ENCODE measurements around the gene COL26A1. TPM values are rescaled to one million over a fixed set of nuclear protein-coding genes. Genes with fewer than 3 reads are reported as not detected.

Gene COL26A1
- polyA plus RNA-seq, 6 donors from 2014 or later: not detected

- DNase-seq (no peak), ATAC-seq (ENCODE audit: low read depth in 2 of 2) (no peak)
- Mint-ChIP-seq H3K4me1 (peaks cover 3 to 26% (median 12%) of the 10 kb centered on the region in 3 donors), H3K36me3 (no peaks in the 10 kb centered on the region), H3K27ac (peak overlapping the region in 1 of 6 donors; percentile 75), H3K4me3 (no peak overlapping the region), H3K27me3 (peaks cover 13 to 52% (median 39%) of the 10 kb centered on the region in 3 donors), H3K9me3 (peaks cover 0 to 2% (median 0%) of the 10 kb centered on the region in 7 donors)
These were observed 36.0 kb downstream of the COL26A1 start for GRCh38 chr7:101398396-101399289.

GRCh38 chr7:101399759-101400158 is 37.1 kb downstream of the COL26A1 start:
- Mint-ChIP-seq H3K4me3 (no peak overlapping the region), H3K9me3 (peaks cover 0 to 2% (median 0%) of the 10 kb centered on the region in 7 donors), H3K27me3 (peaks cover 17 to 52% (median 39%) of the 10 kb centered on the region in 3 donors), H3K27ac (no peak overlapping the region), H3K36me3 (no peaks in the 10 kb centered on the region), H3K4me1 (peaks cover 3 to 26% (median 12%) of the 10 kb centered on the region in 3 donors)
- no peak for ATAC-seq (ENCODE audit: low read depth in 2 of 2)
- DNase-seq: no peak

- DNase-seq (no peak), ATAC-seq (ENCODE audit: low read depth in 2 of 2) (no peak)
- Mint-ChIP-seq H3K9me3 (peaks cover 0 to 2% (median 0%) of the 10 kb centered on the region in 7 donors), H3K4me3 (no peak overlapping the region), H3K36me3 (no peaks in the 10 kb centered on the region), H3K4me1 (peaks cover 3 to 26% (median 12%) of the 10 kb centered on the region in 3 donors), H3K27me3 (peaks cover 22 to 59% (median 46%) of the 10 kb centered on the region in 3 donors), H3K27ac (no peak overlapping the region)
These were observed 38.1 kb downstream of the COL26A1 start for GRCh38 chr7:101400751-101401150.

- peaks cover 3 to 26% (median 12%) of the 10 kb centered on the region in 3 donors for H3K4me1 Mint-ChIP-seq
- ATAC-seq (ENCODE audit: low read depth in 2 of 2): no peak
- H3K4me3 Mint-ChIP-seq: peak overlapping the region in 2 of 8 donors; percentile 5 to 37
- H3K27me3 Mint-ChIP-seq: peaks cover 26 to 67% (median 48%) of the 10 kb centered on the region in 3 donors
- H3K9me3 Mint-ChIP-seq: peaks cover 0 to 2% (median 0%) of the 10 kb centered on the region in 7 donors
- H3K36me3 Mint-ChIP-seq: no peaks in the 10 kb centered on the region
- peak overlapping the region in 1 of 6 donors; percentile 93 for H3K27ac Mint-ChIP-seq
- DNase-seq: no peak
These were observed 38.9 kb downstream of the COL26A1 start for GRCh38 chr7:101401390-101402080.

GRCh38 chr7:101402081-101402779 is 39.6 kb downstream of the COL26A1 start:
- peaks cover 26 to 74% (median 55%) of the 10 kb centered on the region in 3 donors for H3K27me3 Mint-ChIP-seq

GRCh38 chr7:101402835-101403234 is 40.2 kb downstream of the COL26A1 start:
- ATAC-seq (ENCODE audit: low read depth in 2 of 2) (no peak), DNase-seq (no peak)
- no peak overlapping the region for H3K4me3 Mint-ChIP-seq
- peaks cover 28 to 80% (median 57%) of the 10 kb centered on the region in 3 donors for H3K27me3 Mint-ChIP-seq
- H3K36me3 Mint-ChIP-seq: no peaks in the 10 kb centered on the region
- H3K27ac Mint-ChIP-seq: no peak overlapping the region
- peaks cover 0 to 2% (median 0%) of the 10 kb centered on the region in 7 donors for H3K9me3 Mint-ChIP-seq
- H3K4me1 Mint-ChIP-seq: peaks cover 3 to 23% (median 4%) of the 10 kb centered on the region in 3 donors

More at GRCh38 chr7:101402081-101402779, 39.6 kb downstream of the COL26A1 start:
- ATAC-seq (ENCODE audit: low read depth in 2 of 2) (no peak), DNase-seq (no peak)
- no peak overlapping the region for H3K4me3 Mint-ChIP-seq
- no peaks in the 10 kb centered on the region for H3K36me3 Mint-ChIP-seq
- peaks cover 3 to 23% (median 10%) of the 10 kb centered on the region in 3 donors for H3K4me1 Mint-ChIP-seq
- peaks cover 0 to 2% (median 0%) of the 10 kb centered on the region in 7 donors for H3K9me3 Mint-ChIP-seq
- no peak overlapping the region for H3K27ac Mint-ChIP-seq

GRCh38 chr7:101405474-101406067 is 42.9 kb downstream of the COL26A1 start:
- Mint-ChIP-seq H3K9me3 (peaks cover 5 to 23% (median 14%) of the 10 kb centered on the region in 7 donors), H3K27ac (peak overlapping the region in 1 of 6 donors; percentile 77), H3K4me3 (no peak overlapping the region), H3K4me1 (peaks cover 0 to 16% (median 0%) of the 10 kb centered on the region in 3 donors), H3K36me3 (peaks cover 0 to 11% of the 10 kb centered on the region in 2 donors), H3K27me3 (peaks cover 25 to 60% (median 52%) of the 10 kb centered on the region in 3 donors)
- ATAC-seq (ENCODE audit: low read depth in 2 of 2): no peak
- no peak for DNase-seq

GRCh38 chr7:101410743-101411507 is 48.2 kb downstream of the COL26A1 start:
- peak overlapping the region in 7 of 8 donors; percentile 33 to 84 (median 66) for H3K4me3 Mint-ChIP-seq

GRCh38 chr7:101411508-101411874 is 48.8 kb downstream of the COL26A1 start:
- Mint-ChIP-seq H3K36me3 (peaks cover 0 to 11% of the 10 kb centered on the region in 2 donors), H3K9me3 (peaks cover 5 to 23% (median 14%) of the 10 kb centered on the region in 7 donors), H3K4me1 (peaks cover 9 to 18% (median 17%) of the 10 kb centered on the region in 3 donors), H3K27me3 (peaks cover 27 to 52% (median 27%) of the 10 kb centered on the region in 3 donors), H3K27ac (peak overlapping the region in 1 of 6 donors; percentile 80), H3K4me3 (peak overlapping the region in 6 of 8 donors; percentile 5 to 84 (median 56))
- DNase-seq: no peak
- peak; percentile 41 to 54 for ATAC-seq (ENCODE audit: low read depth in 2 of 2)

More at GRCh38 chr7:101410743-101411507, 48.2 kb downstream of the COL26A1 start:
- peaks cover 0 to 11% of the 10 kb centered on the region in 2 donors for H3K36me3 Mint-ChIP-seq
- DNase-seq (peak; percentile 36), ATAC-seq (ENCODE audit: low read depth in 2 of 2) (peak; percentile 38 to 65)
- H3K27ac Mint-ChIP-seq: peak overlapping the region in 2 of 6 donors; percentile 14 to 80
- peaks cover 5 to 23% (median 14%) of the 10 kb centered on the region in 7 donors for H3K9me3 Mint-ChIP-seq
- H3K4me1 Mint-ChIP-seq: peaks cover 9 to 18% (median 17%) of the 10 kb centered on the region in 3 donors
- peaks cover 32 to 58% (median 33%) of the 10 kb centered on the region in 3 donors for H3K27me3 Mint-ChIP-seq

GRCh38 chr7:101412976-101413375 is 50.3 kb downstream of the COL26A1 start:
- Mint-ChIP-seq H3K36me3 (peaks cover 0 to 11% of the 10 kb centered on the region in 2 donors), H3K27me3 (peaks cover 12 to 48% (median 21%) of the 10 kb centered on the region in 3 donors), H3K9me3 (peaks cover 5 to 23% (median 14%) of the 10 kb centered on the region in 7 donors), H3K4me3 (peak overlapping the region in 1 of 8 donors; percentile 23), H3K4me1 (peaks cover 9 to 18% (median 10%) of the 10 kb centered on the region in 3 donors), H3K27ac (no peak overlapping the region)
- ATAC-seq (ENCODE audit: low read depth in 2 of 2) (no peak), DNase-seq (no peak)

- DNase-seq (no peak), ATAC-seq (ENCODE audit: low read depth in 2 of 2) (no peak)
- Mint-ChIP-seq H3K27ac (peak overlapping the region in 1 of 6 donors; percentile 30), H3K9me3 (no peaks in the 10 kb centered on the region), H3K36me3 (no peaks in the 10 kb centered on the region), H3K4me3 (no peak overlapping the region), H3K27me3 (peaks cover 8 to 61% (median 33%) of the 10 kb centered on the region in 3 donors), H3K4me1 (peaks cover 6 to 12% (median 10%) of the 10 kb centered on the region in 3 donors)
These were observed 56.0 kb downstream of the COL26A1 start for GRCh38 chr7:101418694-101419093.

- DNase-seq: no peak
- H3K4me3 Mint-ChIP-seq: no peak overlapping the region
- ATAC-seq (ENCODE audit: low read depth in 2 of 2): no peak
- H3K27ac Mint-ChIP-seq: no peak overlapping the region
- peaks cover 6 to 12% (median 10%) of the 10 kb centered on the region in 3 donors for H3K4me1 Mint-ChIP-seq
- peaks cover 5 to 50% (median 33%) of the 10 kb centered on the region in 3 donors for H3K27me3 Mint-ChIP-seq
- no peaks in the 10 kb centered on the region for H3K9me3 Mint-ChIP-seq
- H3K36me3 Mint-ChIP-seq: no peaks in the 10 kb centered on the region
These were observed 57.2 kb downstream of the COL26A1 start for GRCh38 chr7:101419831-101420230.

Measured in naive B cell (primary cell).